Measurements from ENCODE around the gene SLC39A2. TPM values are rescaled to one million over a fixed set of nuclear protein-coding genes. Genes with fewer than 3 reads are reported as not detected.

SLC39A2 gene
- total and polyA plus RNA-seq, 2 donors (not counting 3 experiments of a cell fraction or from before 2014, with no cell fraction given), result 0.06 TPM; not detected in 1

- Histone ChIP-seq H3K36me3 (ENCODE audit: control insufficient read depth in 2 of 2, extremely low read depth in 1 of 2, insufficient read depth in 2 of 2, low read length in 2 of 2) (no peaks in the 10 kb centered on the region), H3K79me2 (ENCODE audit: control insufficient read depth, insufficient read depth, low read length) (no peaks in the 10 kb centered on the region), H3K4me1 (ENCODE audit: control insufficient read depth, extremely low read depth, insufficient read depth, low read length) (no peaks in the 10 kb centered on the region), H3K9me1 (replicated peaks; ENCODE audit: control insufficient read depth, extremely low read depth, insufficient read depth, low read length) (no peaks in the 10 kb centered on the region), H2AFZ (ENCODE audit: low read depth, low read length) (no peak overlapping the region), H3K9me3 (replicated peaks; ENCODE audit: control insufficient read depth, insufficient read depth, low read length) (no peaks in the 10 kb centered on the region), H4K20me1 (replicated peaks; ENCODE audit: control insufficient read depth, extremely low read depth, insufficient read depth, low read length) (no peaks in the 10 kb centered on the region), H3K4me2 (ENCODE audit: insufficient read depth, low read length) (no peak overlapping the region), H3K27ac (ENCODE audit: insufficient read depth, low read depth, low read length) (no peak overlapping the region), H3K9ac (replicated peaks; ENCODE audit: extremely low read depth, insufficient read depth, low read length) (no peak overlapping the region), H3K4me3 (replicated peaks in 1 of 3; ENCODE audit: insufficient read depth in 1 of 3, low read depth in 1 of 3, low read length in 3 of 3) (no peak overlapping the region), H3K27me3 (ENCODE audit: control insufficient read depth in 2 of 2, insufficient read depth in 2 of 2, low read length in 2 of 2) (peaks cover 22 to 29% of the 10 kb centered on the region in 2 experiments)
- no TSS peak for BruUV-seq (replicated peaks)
- no peak for DNase-seq (ENCODE audit: low read depth, low spot score)
- TF ChIP-seq POLR2AphosphoS5 (IDR thresholded peaks at IDR 0.05; ENCODE audit: insufficient read depth, low read depth, low read length) (no peak), JUN (IDR thresholded peaks at IDR 0.05; ENCODE audit: borderline replicate concordance, insufficient read depth, insufficient read length, low read depth) (no peak), GATA2 (IDR thresholded peaks at IDR 0.05; ENCODE audit: insufficient read depth, insufficient read length, low read depth, low read length) (no peak), FOS (IDR thresholded peaks at IDR 0.05; ENCODE audit: borderline replicate concordance, insufficient read depth, low read length) (no peak), EZH2 (IDR thresholded peaks at IDR 0.05; ENCODE audit: borderline replicate concordance, low read depth, low read length, severe bottlenecking) (no peak), POLR2A (IDR thresholded peaks at IDR 0.05; ENCODE audit: low read depth, low read length) (no peak), CTCF (IDR thresholded peaks at IDR 0.05; ENCODE audit: extremely low read depth in 1 of 2, insufficient read depth in 1 of 2, low read depth in 1 of 2, low read length in 2 of 2) (no peak), MYC (IDR thresholded peaks at IDR 0.05; ENCODE audit: low read depth, low read length) (no peak)
- TF ChIP-seq, protein P1, sequence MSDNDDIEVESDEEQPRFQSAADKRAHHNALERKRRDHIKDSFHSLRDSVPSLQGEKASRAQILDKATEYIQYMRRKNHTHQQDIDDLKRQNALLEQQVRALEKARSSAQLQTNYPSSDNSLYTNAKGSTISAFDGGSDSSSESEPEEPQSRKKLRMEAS (IDR thresholded peaks at IDR 0.05; ENCODE audit: insufficient read depth, insufficient read length), result no peak
- FAIRE-seq, result no peak
- dilution Hi-C loops (cut with MboI; ENCODE audit: extremely low pct_ligation_motif_present, low sequenced_read_pairs), result no loop called here
- ChIA-PET CTCF (interaction anchor here (1.2 to 2.4 kb wide), 4 partner anchors 10 to 36 kb away, joined by 3 to 10 read pairs (median 4); no protein-coding TSS in a partner anchor), POLR2A (no interaction called here)
- intact Hi-C loops (cut with micrococcal nuclease), result no loop called here
Observed at GRCh38 chr14:21050597-21050996, 51.5 kb downstream of the SLC39A2 start.

Small RNA genes lying within 50 kb of the gene (microRNA-seq; reads per million reads assigned to microRNA genes)
- gene MIR6717 (ENCODE audit: borderline number of aligned reads, borderline replicate concordance), result not detected

Small RNA genes lying within 50 kb of the gene (small RNA-seq; reads per million reads assigned to genes)
- gene RN7SL189P (ENCODE audit: insufficient read depth, insufficient read length, low read depth, low replicate concordance), result not detected

Other genes with a start within 250 kb of the SLC39A2 start
- not detected in 2 replicates for gene EDDM3B, start 230.9 kb upstream of the SLC39A2 start, total RNA-seq
- gene EDDM3B, start 230.9 kb upstream of the SLC39A2 start, polyA plus RNA-seq, result not detected in 2 replicates
- 0.33 TPM in 1 of 2 replicates, not detected in the other for gene RNASE6, start 218.0 kb upstream of the SLC39A2 start, total RNA-seq
- 0.70 and 0.79 TPM in 2 replicates for gene RNASE6, start 218.0 kb upstream of the SLC39A2 start, polyA plus RNA-seq
- gene RNASE1, start 196.4 kb upstream of the SLC39A2 start, total RNA-seq, result 182 and 216 TPM in 2 replicates
- 909 and 1,090 TPM in 2 replicates for gene RNASE1, start 196.4 kb upstream of the SLC39A2 start, polyA plus RNA-seq
- gene RNASE3, start 107.9 kb upstream of the SLC39A2 start, total RNA-seq, result not detected in 2 replicates
- gene RNASE3, start 107.9 kb upstream of the SLC39A2 start, polyA plus RNA-seq, result not detected in 2 replicates
- gene RNASE2, start 43.8 kb upstream of the SLC39A2 start, total RNA-seq, result not detected in 2 replicates
- not detected in 2 replicates for gene RNASE2, start 43.8 kb upstream of the SLC39A2 start, polyA plus RNA-seq
- 50.2 and 60.6 TPM in 2 replicates for gene METTL17, start 9.3 kb upstream of the SLC39A2 start, total RNA-seq
- 81.5 and 90.6 TPM in 2 replicates for gene METTL17, start 9.3 kb upstream of the SLC39A2 start, polyA plus RNA-seq
- not detected in 2 replicates for gene NDRG2, start 25.8 kb downstream of the SLC39A2 start, total RNA-seq
- 0.37 and 0.54 TPM in 2 replicates for gene NDRG2, start 25.8 kb downstream of the SLC39A2 start, polyA plus RNA-seq
- not detected in 2 replicates for gene TPPP2, start 30.9 kb downstream of the SLC39A2 start, total RNA-seq
- not detected in 2 replicates for gene TPPP2, start 30.9 kb downstream of the SLC39A2 start, polyA plus RNA-seq
- not detected in 2 replicates for gene RNASE13, start 35.5 kb downstream of the SLC39A2 start, total RNA-seq
- gene RNASE13, start 35.5 kb downstream of the SLC39A2 start, polyA plus RNA-seq, result not detected in 2 replicates
- gene RNASE7, start 43.1 kb downstream of the SLC39A2 start, total RNA-seq, result not detected in 2 replicates
- gene RNASE7, start 43.1 kb downstream of the SLC39A2 start, polyA plus RNA-seq, result not detected in 2 replicates
- gene RNASE8, start 58.5 kb downstream of the SLC39A2 start, total RNA-seq, result not detected in 2 replicates
- gene RNASE8, start 58.5 kb downstream of the SLC39A2 start, polyA plus RNA-seq, result not detected in 2 replicates
- 1.9 and 2.6 TPM in 2 replicates for gene ARHGEF40, start 71.0 kb downstream of the SLC39A2 start, total RNA-seq
- 19.9 and 30.4 TPM in 2 replicates for gene ARHGEF40, start 71.0 kb downstream of the SLC39A2 start, polyA plus RNA-seq
- gene ZNF219, start 99.4 kb downstream of the SLC39A2 start, total RNA-seq, result 12.8 and 15.2 TPM in 2 replicates
- 13.2 and 21.2 TPM in 2 replicates for gene ZNF219, start 99.4 kb downstream of the SLC39A2 start, polyA plus RNA-seq
- gene TMEM253, start 101.8 kb downstream of the SLC39A2 start, total RNA-seq, result not detected in 2 replicates
- 0.14 and 0.25 TPM in 2 replicates for gene TMEM253, start 101.8 kb downstream of the SLC39A2 start, polyA plus RNA-seq
- not detected in 2 replicates for gene OR5AU1, start 156.8 kb downstream of the SLC39A2 start, total RNA-seq
- gene OR5AU1, start 156.8 kb downstream of the SLC39A2 start, polyA plus RNA-seq, result not detected in 2 replicates